PC-9 (cell line): ENCODE results near the gene HMGN1.

ENCODE experiments used
- CTCF ChIP-seq: fragments of 200-600 bp; sonication (generic); conservative IDR thresholded peaks from 2 replicates; pipeline ENCODE4 v1.6.1; 2017; ENCODE audit warnings: mixed run types, antibody characterized with exemption, mild to moderate bottlenecking, moderate library complexity
- EZH2 ChIP-seq: fragments of 200-600 bp; sonication (generic); IDR thresholded peaks from 2 replicates; pipeline ENCODE4 v1.8.0; 2017; ENCODE audit warnings: antibody characterized with exemption, low read depth

- TF ChIP-seq CTCF (no peak), EZH2 (no peak)
Measured at GRCh38 chr21:39377444-39378050, 28.7 kb upstream of the HMGN1 start.
